ENCODE results near the gene POLR1A.

GRCh38 chr2:86074811-86075210 is 30.9 kb downstream of the POLR1A start:
- TF ChIP-seq CTCF (IDR thresholded peaks at IDR 0.05) = no peak
- no peak for TF ChIP-seq POLR2A (IDR thresholded peaks at IDR 0.05)
